Heart left ventricle (tissue), 16 donors: ENCODE results near the gene CACTIN. TPM values are rescaled to one million over a fixed set of nuclear protein-coding genes. Genes with fewer than 3 reads are reported as not detected.

Source experiments
- ATAC-seq, 4 donors: fragments of 200-7000 bp; cut with Tn5 transposase; one replicate each; pipeline ENCODE4 v1.9.1; 2020 to 2022; ENCODE audit warnings: moderate library complexity in 4 of 4, mild to moderate bottlenecking in 3 of 4, moderate number of reproducible peaks in 1 of 4
- DNase-seq, 5 donors: peaks; one replicate each; pipeline ENCODE4 v3.0.0-alpha.2; 2020
- H3K27ac ChIP-seq, 12 donors: fragments of 200-600 bp; sonication (generic) in 4 of 12; one replicate each; pipeline versions ENCODE4 v1.5.0 to v1.8.0; 2016 to 2022; ENCODE audit warnings: mild to moderate bottlenecking in 2 of 12
- H3K27me3 ChIP-seq, 9 donors: fragments of 200-600 bp; sonication (generic) in 2 of 9; one replicate each; pipeline versions ENCODE4 v1.5.1 to v1.8.0; 2016 to 2022; ENCODE audit warnings: mild to moderate bottlenecking in 3 of 9
- H3K36me3 ChIP-seq, 9 donors: fragments of 200-600 bp; sonication (generic) in 2 of 9; one replicate each; pipeline versions ENCODE4 v1.5.0 to v1.8.0; 2018 to 2022; ENCODE audit warnings: mild to moderate bottlenecking in 2 of 9
- H3K4me1 ChIP-seq, 12 donors: fragments of 200-600 bp; sonication (generic) in 4 of 12; one replicate each; pipeline versions ENCODE4 v1.5.0 to v1.8.0; 2016 to 2022; ENCODE audit warnings: mild to moderate bottlenecking in 3 of 12
- H3K4me3 ChIP-seq, 12 donors: fragments of 200-600 bp; sonication (generic) in 4 of 12; one replicate each; pipeline versions ENCODE4 v1.5.0 to v1.8.0; 2017 to 2022; ENCODE audit warnings: mild to moderate bottlenecking in 9 of 12, moderate library complexity in 4 of 12
- H3K9me3 ChIP-seq, 12 donors: fragments of 200-600 bp; sonication (generic) in 4 of 12; one replicate each; pipeline versions ENCODE4 v1.5.0 to v1.8.0; 2016 to 2022; ENCODE audit warnings: mild to moderate bottlenecking in 1 of 12
- POLR2A ChIP-seq, 2 donors: fragments of 450-650 bp; IDR thresholded peaks; one replicate each; pipeline ENCODE4 v1.6.1; 2017; ENCODE audit warnings: antibody characterized with exemption in 2 of 2, mild to moderate bottlenecking in 2 of 2, moderate library complexity in 2 of 2
- WGBS, 4 donors: extraction: QIAGEN DNeasy Blood & Tissue Kit in 2 of 4; methylation state at CpG; one replicate each; pipeline versions ENCODE4 v1.1.5 to v1.1.7; 2013 to 2018; 5-methylcytosine and 5-hydroxymethylcytosine counted together
- intact Hi-C, 10 donors: fragments of 100-400 bp; cut with DNase I; formaldehyde crosslinking; loops; one replicate each; pipeline versions ENCODE4 v1.11.1 to v1.14.2; 2022
- polyA plus RNA-seq, 2 donors: library from polyadenylated mRNA; stranded (reverse); fragments of 200-250 nt; gene quantifications; one replicate each; pipeline ENCODE4 v1.2.3, GENCODE V29; 2013
- total RNA-seq, 9 donors: library from RNA; depleted of rRNA in 2 of 9; stranded (reverse); fragments of >200 nt in 2 of 9; fragmentation: NEBNext Ultra II Directional in 3 of 9; extraction: Animal tissue kit (Norgen Biotek cat#: 25700) in 3 of 9; gene quantifications; one replicate each; pipeline versions ENCODE4 v1.1.0 to v1.2.4, GENCODE V29; 2016 to 2023
- TF ChIP-seq, protein P1 (sequence below), 12 donors: fragments of 200-600 bp; sonication (generic) in 4 of 12; IDR thresholded peaks; one replicate each; pipeline versions ENCODE4 v1.5.0 to v1.8.0; 2018 to 2022; ENCODE audit warnings: antibody characterized with exemption in 12 of 12, mild to moderate bottlenecking in 5 of 12
- donor health status: ischemic (EF 13 %, LVEDD 7.1; RV severe dilation, severe dysfunction).
- donor health status: healthy with polysubstance abuse.
- donor health status: DM: no; HTN: yes; CAD: no.
- donor health status: DM: no; HTN: no; CAD: no.
- donor health status: ischemic (EF 25% LVEDD 6.9; RV normal size, moderate dysfunction).
- donor health status: ischemic (EF 25% LVEDD 5.7; RV mildly dilated, moderate dysfunction).
- donor health status: healthy.
- donor health status: DM: yes; HTN: yes; CAD: no.
- donor health status: ischemic (EF 35%, LVEDD 5.7; RV mildly dilated, moderate dysfunction).
- donor health status: nonischemic (EF 11% LVEDD 7.7; RV severe dilation, severe dysfunction).
- donor health status: DM: yes; HTN: yes; CAD: no.
- donor health status: PGD.
- donor health status: ischemic (EF 29% LVEDD 5.4; RV normal size, mild dysfunction).
- donor health status: nonischemic (EF 23%, LVEDD 6.1; RV moderate dilation, normal function).

The CACTIN gene
- total and polyA plus RNA-seq, 11 donors = 9.8 to 23.4 (median 14.1) TPM

- TF ChIP-seq, protein P1, sequence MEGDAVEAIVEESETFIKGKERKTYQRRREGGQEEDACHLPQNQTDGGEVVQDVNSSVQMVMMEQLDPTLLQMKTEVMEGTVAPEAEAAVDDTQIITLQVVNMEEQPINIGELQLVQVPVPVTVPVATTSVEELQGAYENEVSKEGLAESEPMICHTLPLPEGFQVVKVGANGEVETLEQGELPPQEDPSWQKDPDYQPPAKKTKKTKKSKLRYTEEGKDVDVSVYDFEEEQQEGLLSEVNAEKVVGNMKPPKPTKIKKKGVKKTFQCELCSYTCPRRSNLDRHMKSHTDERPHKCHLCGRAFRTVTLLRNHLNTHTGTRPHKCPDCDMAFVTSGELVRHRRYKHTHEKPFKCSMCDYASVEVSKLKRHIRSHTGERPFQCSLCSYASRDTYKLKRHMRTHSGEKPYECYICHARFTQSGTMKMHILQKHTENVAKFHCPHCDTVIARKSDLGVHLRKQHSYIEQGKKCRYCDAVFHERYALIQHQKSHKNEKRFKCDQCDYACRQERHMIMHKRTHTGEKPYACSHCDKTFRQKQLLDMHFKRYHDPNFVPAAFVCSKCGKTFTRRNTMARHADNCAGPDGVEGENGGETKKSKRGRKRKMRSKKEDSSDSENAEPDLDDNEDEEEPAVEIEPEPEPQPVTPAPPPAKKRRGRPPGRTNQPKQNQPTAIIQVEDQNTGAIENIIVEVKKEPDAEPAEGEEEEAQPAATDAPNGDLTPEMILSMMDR (IDR thresholded peaks at IDR 0.05) = no peak
- no peak for TF ChIP-seq POLR2A (IDR thresholded peaks at IDR 0.05)
- H3K27ac ChIP-seq = peak overlapping the region in 1 of 12 donors; percentile 10
- no peaks in the 10 kb centered on the region for H3K9me3 ChIP-seq
- intact Hi-C loops = loop anchor here in 5 of 10 donors (10.0 kb wide), 2 partner anchors 164 to 544 kb away; no protein-coding TSS in a partner anchor
- peaks cover 0 to 6% (median 2%) of the 10 kb centered on the region in 12 donors for H3K4me1 ChIP-seq
- WGBS, 4 donors = 74 to 84% (median 76%) methylated on average over 20 to 23 of the region's 23 CpGs
- DNase-seq (no peak), ATAC-seq (peak in 1 of 4 donors; percentile 10)
- no peak overlapping the region for H3K4me3 ChIP-seq
- H3K36me3 ChIP-seq = peaks cover 0 to 97% (median 80%) of the 10 kb centered on the region in 9 donors
- H3K27me3 ChIP-seq = no peaks in the 10 kb centered on the region
Observed at GRCh38 chr19:3660493-3661219, 34.1 kb upstream of the CACTIN start.

DNA sequence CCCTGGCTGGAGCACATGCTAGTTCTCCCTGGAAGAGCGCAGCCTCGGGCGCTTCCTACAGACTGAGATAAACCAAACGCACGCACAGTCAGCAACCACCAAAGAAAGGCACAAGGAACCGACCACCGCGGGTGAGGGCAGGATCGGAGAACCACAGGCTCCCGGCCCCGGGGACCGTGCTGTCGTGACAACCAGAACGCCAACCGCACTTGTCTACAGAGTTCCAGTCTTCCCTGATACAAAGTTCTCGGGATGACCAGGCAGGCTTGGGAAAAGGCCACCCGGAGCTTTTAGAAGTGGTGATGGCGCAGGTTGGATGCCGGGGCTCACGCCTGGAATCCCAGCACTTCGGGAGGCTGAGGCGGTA, 33.1 kb upstream of the CACTIN start:
- H3K36me3 ChIP-seq = peaks cover 0 to 96% (median 77%) of the 10 kb centered on the region in 9 donors
- WGBS, 4 donors = 89 to 96% (median 93%) methylated on average over 19 to 22 of the region's 22 CpGs
- TF ChIP-seq POLR2A (IDR thresholded peaks at IDR 0.05) = no peak
- TF ChIP-seq, protein P1 (IDR thresholded peaks at IDR 0.05) = no peak

DNA sequence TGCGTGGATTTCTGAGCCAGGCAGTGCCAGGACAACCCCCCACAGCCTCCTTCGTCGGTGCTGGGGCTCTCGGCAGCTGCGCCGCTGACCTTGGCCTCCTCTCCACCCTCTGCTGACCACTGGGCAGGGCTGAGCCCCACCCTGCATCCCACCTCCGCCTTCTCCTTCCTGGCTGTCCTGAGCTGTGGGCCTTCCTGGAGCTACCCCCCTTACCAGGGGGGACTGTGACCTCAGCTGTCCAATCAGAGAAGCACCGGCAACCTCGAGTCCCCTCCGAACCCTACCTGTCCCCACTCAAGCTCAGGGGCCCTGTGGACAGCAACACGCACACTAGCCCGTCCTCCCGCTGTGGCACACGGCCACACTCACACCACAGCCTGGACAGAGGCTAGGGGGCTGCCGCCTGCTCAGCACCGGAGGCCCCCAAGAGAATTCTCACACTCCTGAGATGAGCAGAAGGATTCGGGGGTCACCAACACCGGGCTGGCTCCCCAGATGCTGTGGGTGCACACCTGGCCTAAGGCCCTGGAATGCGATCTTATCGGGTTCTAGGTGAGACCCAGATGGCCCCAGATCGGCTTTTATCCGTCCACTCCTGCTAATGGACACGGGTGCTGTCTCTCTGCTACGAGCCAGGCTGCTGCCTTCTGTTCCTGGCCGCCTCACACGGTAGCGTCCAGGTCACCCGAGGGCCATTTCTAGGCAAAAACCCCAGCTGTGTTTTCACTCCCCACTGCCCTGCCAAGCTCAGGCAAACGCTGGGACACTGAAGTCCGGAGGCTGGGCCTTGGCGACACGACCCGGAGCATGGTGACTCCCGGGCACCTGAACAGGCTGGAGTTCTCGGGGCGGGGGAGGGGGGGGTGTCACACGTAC, 32.5 kb upstream of the CACTIN start:
- DNase-seq (no peak), ATAC-seq (no peak)
- peaks cover 0 to 92% (median 71%) of the 10 kb centered on the region in 9 donors for H3K36me3 ChIP-seq
- H3K9me3 ChIP-seq = no peaks in the 10 kb centered on the region
- H3K4me3 ChIP-seq = no peak overlapping the region
- no peaks in the 10 kb centered on the region for H3K27me3 ChIP-seq
- TF ChIP-seq POLR2A (IDR thresholded peaks at IDR 0.05) = no peak
- H3K4me1 ChIP-seq = peaks cover 0 to 5% (median 0%) of the 10 kb centered on the region in 12 donors
- 88 to 93% (median 92%) methylated on average over 16 to 37 of the region's 37 CpGs for WGBS, 4 donors
- intact Hi-C loops = no loop called here
- H3K27ac ChIP-seq = no peak overlapping the region

More for the DNA sequence above, 33.1 kb upstream of the CACTIN start:
- Histone ChIP-seq H3K4me1 (peaks cover 0 to 5% (median 0%) of the 10 kb centered on the region in 12 donors), H3K27me3 (no peaks in the 10 kb centered on the region), H3K27ac (no peak overlapping the region), H3K4me3 (no peak overlapping the region), H3K9me3 (no peaks in the 10 kb centered on the region)
- intact Hi-C loops = loop anchor here in 5 of 10 donors (10.0 kb wide), 2 partner anchors 165 to 545 kb away; no protein-coding TSS in a partner anchor
- ATAC-seq (no peak), DNase-seq (no peak)

DNA sequence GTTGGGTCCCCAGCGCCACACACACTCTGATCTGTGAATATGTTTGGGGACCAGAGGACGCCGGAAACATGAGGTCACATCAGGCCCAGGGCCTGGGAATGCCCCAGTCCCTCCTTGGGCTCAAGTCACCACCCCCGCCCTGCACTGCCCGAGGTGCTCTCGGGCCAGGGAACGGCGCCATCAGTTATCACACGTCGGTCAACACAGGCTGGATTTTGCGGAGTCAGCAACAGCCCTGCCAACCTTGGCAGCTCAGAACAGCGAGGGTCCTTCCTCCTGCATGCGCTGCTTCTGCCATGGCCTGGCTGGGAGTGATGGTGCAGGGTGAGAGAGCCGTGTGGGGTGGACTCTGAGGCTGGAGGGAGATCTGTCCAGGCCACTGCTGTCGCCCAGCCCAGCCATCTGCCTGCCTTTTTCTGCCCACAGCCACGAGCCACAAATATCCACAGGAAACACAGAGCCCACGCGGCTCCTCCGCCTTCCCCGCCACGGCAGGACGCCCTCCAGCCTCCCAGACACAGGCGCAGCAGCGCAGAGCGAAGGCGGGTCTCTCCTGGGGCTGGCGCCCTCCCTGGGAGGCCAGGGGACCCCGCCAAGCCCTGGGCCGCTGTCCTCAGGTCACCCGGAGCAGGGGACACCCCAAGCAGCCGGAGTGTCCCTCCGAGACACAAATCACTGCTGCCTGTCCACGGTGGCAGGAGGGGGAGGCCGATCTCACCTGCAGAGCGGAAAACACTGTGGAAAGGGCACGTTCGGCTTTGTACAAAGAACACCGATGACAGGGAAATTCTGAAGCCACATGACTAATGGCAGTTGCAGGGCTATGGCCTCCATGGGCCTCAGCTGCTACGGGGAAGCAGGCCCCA, 31.6 kb upstream of the CACTIN start:
- intact Hi-C loops = no loop called here
- peak in 2 of 4 donors; percentile 32 to 51 for ATAC-seq
- DNase-seq = peak in 2 of 5 donors; percentile 51 to 54
- TF ChIP-seq, protein P1 (IDR thresholded peaks at IDR 0.05) = no peak
- TF ChIP-seq POLR2A (IDR thresholded peaks at IDR 0.05) = no peak
- 85 to 90% (median 86%) methylated on average over 31 to 39 of the region's 39 CpGs for WGBS, 4 donors
- Histone ChIP-seq H3K4me3 (no peak overlapping the region), H3K36me3 (peaks cover 0 to 92% (median 71%) of the 10 kb centered on the region in 9 donors), H3K27ac (no peak overlapping the region), H3K9me3 (no peaks in the 10 kb centered on the region), H3K4me1 (peaks cover 0 to 5% (median 0%) of the 10 kb centered on the region in 12 donors), H3K27me3 (no peaks in the 10 kb centered on the region)
